Epidermal melanocyte (primary cell): ENCODE measurements around the gene CAPN2.
"Not testable (repeated sequence)": the region's sequence is repeated elsewhere in the genome, so short reads cannot be mapped to it uniquely, and the experiment has no call there.

Source experiments
- DNase-seq: peaks from one replicate; pipeline ENCODE4 v3.0.0; 2011; ENCODE audit warnings: low spot score; ENCODE audit not compliant: insufficient read length

CAPN2 gene

GRCh38 chr1:223784541-223784940 is 72.2 kb downstream of the CAPN2 start:
- no peak for DNase-seq

- no peak for DNase-seq
Observed at GRCh38 chr1:223785808-223786207, 73.5 kb downstream of the CAPN2 start.

- no peak for DNase-seq
Observed at GRCh38 chr1:223788746-223789415, 76.5 kb downstream of the CAPN2 start.

- no peak for DNase-seq
Observed at GRCh38 chr1:223792046-223792445, 79.7 kb downstream of the CAPN2 start.

- DNase-seq = no peak
Observed at GRCh38 chr1:223793716-223794115, 81.4 kb downstream of the CAPN2 start.

GRCh38 chr1:223794136-223794880 is 82.0 kb downstream of the CAPN2 start:
- no peak for DNase-seq

GRCh38 chr1:223796210-223796609 is 83.9 kb downstream of the CAPN2 start:
- no peak for DNase-seq

GRCh38 chr1:223802032-223802431 is 89.7 kb downstream of the CAPN2 start:
- no peak for DNase-seq

- no peak for DNase-seq
Observed at GRCh38 chr1:223802602-223803001, 90.3 kb downstream of the CAPN2 start.

- no peak for DNase-seq
Observed at GRCh38 chr1:223803211-223803610, 90.9 kb downstream of the CAPN2 start.

GRCh38 chr1:223809905-223810304 is 97.6 kb downstream of the CAPN2 start:
- not testable (repeated sequence) for DNase-seq

- no peak for DNase-seq
Observed at GRCh38 chr1:223810586-223810985, 98.2 kb downstream of the CAPN2 start.

GRCh38 chr1:223811634-223812101 is 99.3 kb downstream of the CAPN2 start:
- DNase-seq = no peak

GRCh38 chr1:223813645-223814044 is 101.3 kb downstream of the CAPN2 start:
- DNase-seq = no peak

GRCh38 chr1:223815020-223815853 is 102.9 kb downstream of the CAPN2 start:
- no peak for DNase-seq

- DNase-seq = no peak
Observed at GRCh38 chr1:223815865-223816264, 103.5 kb downstream of the CAPN2 start.

- not testable (repeated sequence) for DNase-seq
Observed at GRCh38 chr1:223817265-223817664, 104.9 kb downstream of the CAPN2 start.

GRCh38 chr1:223819730-223820514 is 107.6 kb downstream of the CAPN2 start:
- no peak for DNase-seq

- DNase-seq = no peak
Observed at GRCh38 chr1:223820515-223820858, 108.1 kb downstream of the CAPN2 start.

- DNase-seq = no peak
Observed at GRCh38 chr1:223820971-223821370, 108.6 kb downstream of the CAPN2 start.

- DNase-seq = no peak
Observed at GRCh38 chr1:223824287-223824686, 111.9 kb downstream of the CAPN2 start.
